Measurements from ENCODE around the gene PRSS56. TPM values are rescaled to one million over a fixed set of nuclear protein-coding genes. Genes with fewer than 3 reads are reported as not detected.

The PRSS56 gene
- total RNA-seq, 1 donor from 2014 or later, result not detected

GRCh38 chr2:232539298-232540231 lies 19.4 kb downstream of the PRSS56 start, which contains the start of gene CHRNG:
TSS of gene CHRNG (plus strand) at chr2:232539692. CDS start at chr2:232539748, 56 bp downstream.
- intact Hi-C loops (cut with micrococcal nuclease), result no loop called here

GRCh38 chr2:232540441-232541041 lies 20.4 kb downstream of the PRSS56 start:
- intact Hi-C loops (cut with micrococcal nuclease), result no loop called here

GRCh38 chr2:232541195-232541960 lies 21.2 kb downstream of the PRSS56 start:
- intact Hi-C loops (cut with micrococcal nuclease), result no loop called here

- intact Hi-C loops (cut with micrococcal nuclease), result no loop called here
These were observed 21.9 kb downstream of the PRSS56 start for GRCh38 chr2:232541961-232542714.

GRCh38 chr2:232542715-232543467 lies 22.7 kb downstream of the PRSS56 start:
- intact Hi-C loops (cut with micrococcal nuclease), result no loop called here

GRCh38 chr2:232543491-232543890 lies 23.3 kb downstream of the PRSS56 start:
- intact Hi-C loops (cut with micrococcal nuclease), result no loop called here

- intact Hi-C loops (cut with micrococcal nuclease), result no loop called here
These were observed 23.9 kb downstream of the PRSS56 start for GRCh38 chr2:232543928-232544631.

- intact Hi-C loops (cut with micrococcal nuclease), result no loop called here
These were observed 24.5 kb downstream of the PRSS56 start for GRCh38 chr2:232544674-232545073.

- intact Hi-C loops (cut with micrococcal nuclease), result no loop called here
These were observed 25.6 kb downstream of the PRSS56 start for GRCh38 chr2:232545511-232546375.

- intact Hi-C loops (cut with micrococcal nuclease), result loop anchor here (2.0 kb wide), 1 partner anchor 587 kb away; the partner anchor contains the start of gene DIS3L2
These were observed 27.8 kb downstream of the PRSS56 start for GRCh38 chr2:232547991-232548390.

GRCh38 chr2:232549655-232550353 lies 29.6 kb downstream of the PRSS56 start:
- intact Hi-C loops (cut with micrococcal nuclease), result loop anchor here (1.0 to 10.0 kb wide), 13 partner anchors 27 to 1304 kb away; partner anchors contain the start of genes ATG16L1, COPS7B, DGKD and DIS3L2

- intact Hi-C loops (cut with micrococcal nuclease), result loop anchor here (1.0 to 10.0 kb wide), 12 partner anchors 28 to 1304 kb away; partner anchors contain the start of genes ATG16L1, COPS7B, DGKD and GIGYF2
These were observed 30.4 kb downstream of the PRSS56 start, which contains the start of the genes EIF4E2 and TIGD1 for GRCh38 chr2:232550354-232551249. TSS of gene EIF4E2 (plus strand) at chr2:232550689. CDS start at chr2:232550725, 36 bp downstream. TSS of gene TIGD1 (minus strand) at chr2:232550557. CDS start at chr2:232549882, 675 bp downstream.

GRCh38 chr2:232551250-232551638 lies 31.1 kb downstream of the PRSS56 start:
- intact Hi-C loops (cut with micrococcal nuclease), result loop anchor here (2.0 to 10.0 kb wide), 7 partner anchors 28 to 1086 kb away; partner anchors contain the start of genes ATG16L1, DGKD, GIGYF2 and NCL

- intact Hi-C loops (cut with micrococcal nuclease), result loop anchor here (2.0 to 10.0 kb wide), 7 partner anchors 29 to 1087 kb away; partner anchors contain the start of genes ATG16L1, DGKD, GIGYF2 and NCL
These were observed 31.6 kb downstream of the PRSS56 start for GRCh38 chr2:232551776-232552175.

GRCh38 chr2:232556426-232556825 lies 36.2 kb downstream of the PRSS56 start:
- intact Hi-C loops (cut with micrococcal nuclease), result loop anchor here (10.0 kb wide), 3 partner anchors 798 to 1092 kb away; partner anchors contain the start of genes DGKD, NCL and USP40
